ENCODE results near the gene IAH1. TPM values are rescaled to one million over a fixed set of nuclear protein-coding genes. Genes with fewer than 3 reads are reported as not detected.

Gene IAH1
- total and polyA plus RNA-seq, 9 of the 15 experiments (the other 6 are each of a cell fraction or from before 2014, with no cell fraction given), result 0.04 to 19.3 (median 0.36) TPM; not detected in 3

DNA sequence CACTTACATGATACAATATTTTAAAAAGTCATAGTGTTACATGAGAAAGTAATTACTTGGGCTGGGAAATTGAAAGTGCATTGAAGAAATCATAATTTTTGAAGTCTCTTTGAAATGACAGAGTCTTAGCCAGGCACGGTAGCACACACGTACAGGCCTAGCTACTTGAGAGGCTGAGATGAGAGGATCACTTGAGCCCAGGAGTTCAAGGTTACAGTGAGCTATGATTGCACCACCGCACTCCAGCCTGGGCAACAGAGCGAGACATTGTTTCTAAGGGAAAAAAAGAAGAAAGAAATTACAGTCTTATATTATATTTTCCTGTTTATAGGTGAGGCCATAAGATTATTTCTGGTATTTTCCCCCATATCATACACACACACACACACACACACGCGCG lies 9.2 kb upstream of the IAH1 start:
- H3K4me1 ChIP-seq (replicated peaks in 1 of 2; ENCODE audit: control insufficient read depth in 2 of 2, insufficient read depth in 2 of 2, low read length in 2 of 2), result peaks cover 0 to 4% of the 10 kb centered on the region in 2 experiments; a peak in 1 of 5 replicates
- H3K27me3 ChIP-seq (ENCODE audit: control insufficient read depth in 2 of 2, insufficient read depth in 2 of 2, low read length in 2 of 2), result no peaks in the 10 kb centered on the region
- H4K20me1 ChIP-seq (replicated peaks; ENCODE audit: control insufficient read depth, insufficient read depth, low read length), result no peaks in the 10 kb centered on the region
- H3K36me3 ChIP-seq (ENCODE audit: control insufficient read depth, insufficient read depth, low read length), result peaks cover 70% of the 10 kb centered on the region
- ChIA-PET CTCF (ENCODE audit: low intra/inter-chr PET ratio) (no interaction called here), POLR2A (no interaction called here)
- no peaks in the 10 kb centered on the region for H3K9me3 ChIP-seq (replicated peaks; ENCODE audit: control insufficient read depth, insufficient read depth, low read depth, low read length)
- no TSS peak for BruUV-seq (replicated peaks)
- intact Hi-C loops (cut with micrococcal nuclease) (no loop called here), in situ Hi-C loops (cut with MboI) (no loop called here)
- no peak overlapping the region for H3K27ac ChIP-seq (ENCODE audit: extremely low read depth, low read depth, low read length)
- no peaks in the 10 kb centered on the region for H3K9me1 ChIP-seq (ENCODE audit: control insufficient read depth, insufficient read depth, low read length)
- no peak overlapping the region for H3K4me3 ChIP-seq
- no peak for FAIRE-seq
- H3K9ac ChIP-seq (ENCODE audit: insufficient read depth in 1 of 2, low read depth in 2 of 2, low read length in 2 of 2), result no peak overlapping the region
- no peak for TF ChIP-seq CBFA2T3 (IDR thresholded peaks at IDR 0.05)
- ATAC-seq, result no peak
- H3K79me2 ChIP-seq (ENCODE audit: control insufficient read depth, insufficient read depth, low read length), result no peaks in the 10 kb centered on the region
- no peak overlapping the region for H2AFZ ChIP-seq (ENCODE audit: low read depth, low read length)
- DNase-seq (ENCODE audit: extremely low read depth in 1 of 4, low spot score in 3 of 4), result no peak
- 97% methylated on average over 7 of the region's 7 CpGs for WGBS (ENCODE audit: insufficient coverage, low coverage, missing lambda C conversion rate)
- H3K4me2 ChIP-seq (ENCODE audit: insufficient read depth, low read length), result no peak overlapping the region

DNA sequence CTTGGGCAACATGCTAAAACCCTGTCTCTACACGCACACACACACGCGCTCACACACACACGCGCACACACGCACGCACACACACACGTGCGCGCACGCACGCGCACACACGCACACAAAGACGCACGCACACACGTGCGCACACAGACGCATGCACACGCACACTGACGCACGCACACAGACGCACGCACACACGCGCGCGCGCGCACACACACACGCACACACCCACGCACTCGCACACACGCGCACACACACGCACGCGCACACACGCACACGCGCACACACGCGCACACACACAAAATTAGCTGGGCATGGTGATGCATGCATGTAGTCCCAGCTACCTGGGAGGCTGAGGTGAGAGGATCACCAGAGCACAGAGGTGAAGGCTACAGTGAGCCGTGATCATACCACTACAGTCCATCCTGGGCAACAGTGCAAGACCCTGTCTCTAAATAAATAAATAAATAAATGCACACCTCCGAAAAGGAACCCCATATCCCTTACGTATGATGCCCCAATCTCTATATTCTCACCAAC lies 8.1 kb upstream of the IAH1 start:
- intact Hi-C loops (cut with micrococcal nuclease), result no loop called here
- Histone ChIP-seq H3K4me2 (ENCODE audit: insufficient read depth, low read length) (no peak overlapping the region), H3K9ac (ENCODE audit: insufficient read depth in 1 of 2, low read depth in 2 of 2, low read length in 2 of 2) (no peak overlapping the region), H3K79me2 (ENCODE audit: control insufficient read depth, insufficient read depth, low read length) (no peaks in the 10 kb centered on the region), H2AFZ (ENCODE audit: low read depth, low read length) (no peak overlapping the region), H3K9me3 (replicated peaks; ENCODE audit: control insufficient read depth, insufficient read depth, low read depth, low read length) (no peaks in the 10 kb centered on the region), H3K9me1 (ENCODE audit: control insufficient read depth, insufficient read depth, low read length) (no peaks in the 10 kb centered on the region), H4K20me1 (replicated peaks; ENCODE audit: control insufficient read depth, insufficient read depth, low read length) (no peaks in the 10 kb centered on the region), H3K36me3 (ENCODE audit: control insufficient read depth, insufficient read depth, low read length) (peaks cover 68% of the 10 kb centered on the region), H3K4me3 (no peak overlapping the region), H3K27ac (ENCODE audit: extremely low read depth, low read depth, low read length) (no peak overlapping the region), H3K4me1 (replicated peaks in 1 of 2; ENCODE audit: control insufficient read depth in 2 of 2, insufficient read depth in 2 of 2, low read length in 2 of 2) (peaks cover 0 to 4% of the 10 kb centered on the region in 2 experiments; a peak in 1 of 5 replicates), H3K27me3 (ENCODE audit: control insufficient read depth in 2 of 2, insufficient read depth in 2 of 2, low read length in 2 of 2) (no peaks in the 10 kb centered on the region)
- ChIA-PET CTCF (ENCODE audit: low intra/inter-chr PET ratio) (no interaction called here), POLR2A (no interaction called here)
- ATAC-seq (no peak), DNase-seq (ENCODE audit: extremely low read depth in 1 of 4, low spot score in 3 of 4) (no peak), FAIRE-seq (no peak)
- in situ Hi-C loops (cut with MboI), result no loop called here
- WGBS (ENCODE audit: insufficient coverage, low coverage, missing lambda C conversion rate), result 95% methylated on average over 5 of the region's 46 CpGs
- BruUV-seq (replicated peaks), result no TSS peak
- TF ChIP-seq ZNF133 (CRISPR knock-in tag; IDR thresholded peaks at IDR 0.05), result no peak
- no peak for TF ChIP-seq NR1H2 (CRISPR knock-in tag; IDR thresholded peaks at IDR 0.05)
- no peak for TF ChIP-seq ILK (tag; IDR thresholded peaks at IDR 0.05; ENCODE audit: borderline replicate concordance, low read depth)
- TF ChIP-seq, protein P1, sequence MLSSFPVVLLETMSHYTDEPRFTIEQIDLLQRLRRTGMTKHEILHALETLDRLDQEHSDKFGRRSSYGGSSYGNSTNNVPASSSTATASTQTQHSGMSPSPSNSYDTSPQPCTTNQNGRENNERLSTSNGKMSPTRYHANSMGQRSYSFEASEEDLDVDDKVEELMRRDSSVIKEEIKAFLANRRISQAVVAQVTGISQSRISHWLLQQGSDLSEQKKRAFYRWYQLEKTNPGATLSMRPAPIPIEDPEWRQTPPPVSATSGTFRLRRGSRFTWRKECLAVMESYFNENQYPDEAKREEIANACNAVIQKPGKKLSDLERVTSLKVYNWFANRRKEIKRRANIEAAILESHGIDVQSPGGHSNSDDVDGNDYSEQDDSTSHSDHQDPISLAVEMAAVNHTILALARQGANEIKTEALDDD (IDR thresholded peaks at IDR 0.05), result no peak
- TF ChIP-seq SREBF1 (IDR thresholded peaks at IDR 0.05; ENCODE audit: borderline replicate concordance, low read depth, low read length), result no peak
- TF ChIP-seq ZNF175 (CRISPR knock-in tag; IDR thresholded peaks at IDR 0.05; ENCODE audit: low read depth), result no peak
- TF ChIP-seq FOXP1 (CRISPR knock-in tag; IDR thresholded peaks at IDR 0.05), result no peak
- TF ChIP-seq MYNN (IDR thresholded peaks at IDR 0.05), result peak; percentile 47; the same call in 1 of the 2 replicates
- no peak for TF ChIP-seq MYNN (CRISPR knock-in tag; IDR thresholded peaks at IDR 0.05)
- TF ChIP-seq, protein P2, sequence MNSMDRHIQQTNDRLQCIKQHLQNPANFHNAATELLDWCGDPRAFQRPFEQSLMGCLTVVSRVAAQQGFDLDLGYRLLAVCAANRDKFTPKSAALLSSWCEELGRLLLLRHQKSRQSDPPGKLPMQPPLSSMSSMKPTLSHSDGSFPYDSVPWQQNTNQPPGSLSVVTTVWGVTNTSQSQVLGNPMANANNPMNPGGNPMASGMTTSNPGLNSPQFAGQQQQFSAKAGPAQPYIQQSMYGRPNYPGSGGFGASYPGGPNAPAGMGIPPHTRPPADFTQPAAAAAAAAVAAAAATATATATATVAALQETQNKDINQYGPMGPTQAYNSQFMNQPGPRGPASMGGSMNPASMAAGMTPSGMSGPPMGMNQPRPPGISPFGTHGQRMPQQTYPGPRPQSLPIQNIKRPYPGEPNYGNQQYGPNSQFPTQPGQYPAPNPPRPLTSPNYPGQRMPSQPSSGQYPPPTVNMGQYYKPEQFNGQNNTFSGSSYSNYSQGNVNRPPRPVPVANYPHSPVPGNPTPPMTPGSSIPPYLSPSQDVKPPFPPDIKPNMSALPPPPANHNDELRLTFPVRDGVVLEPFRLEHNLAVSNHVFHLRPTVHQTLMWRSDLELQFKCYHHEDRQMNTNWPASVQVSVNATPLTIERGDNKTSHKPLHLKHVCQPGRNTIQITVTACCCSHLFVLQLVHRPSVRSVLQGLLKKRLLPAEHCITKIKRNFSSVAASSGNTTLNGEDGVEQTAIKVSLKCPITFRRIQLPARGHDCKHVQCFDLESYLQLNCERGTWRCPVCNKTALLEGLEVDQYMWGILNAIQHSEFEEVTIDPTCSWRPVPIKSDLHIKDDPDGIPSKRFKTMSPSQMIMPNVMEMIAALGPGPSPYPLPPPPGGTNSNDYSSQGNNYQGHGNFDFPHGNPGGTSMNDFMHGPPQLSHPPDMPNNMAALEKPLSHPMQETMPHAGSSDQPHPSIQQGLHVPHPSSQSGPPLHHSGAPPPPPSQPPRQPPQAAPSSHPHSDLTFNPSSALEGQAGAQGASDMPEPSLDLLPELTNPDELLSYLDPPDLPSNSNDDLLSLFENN (IDR thresholded peaks at IDR 0.05; ENCODE audit: low read depth in 2 of 2, low read length in 2 of 2), result no peak
- TF ChIP-seq TAL1 (IDR thresholded peaks at IDR 0.05), result no peak
- no peak for TF ChIP-seq ESRRB (CRISPR knock-in tag; IDR thresholded peaks at IDR 0.05; ENCODE audit: borderline replicate concordance)

All from K562 (cell line).